Common myeloid progenitor, CD34-positive (primary cell): ENCODE results near the gene CELF5.

Experiments
- CTCF ChIA-PET: fragments of 350-600 bp; sonication (Branson Sonifier 250); formaldehyde crosslinking; loops from one replicate; lab custom pipeline; 2021; ENCODE audit warnings: antibody characterized with exemption; lab: Charles Lee
- POLR2A ChIA-PET: fragments of 350-600 bp; sonication (Branson Sonifier 250); formaldehyde crosslinking; loops from one replicate; lab custom pipeline; 2021; ENCODE audit warnings: antibody characterized with exemption; lab: Charles Lee
- DNase-seq, 3 donors: peaks; one replicate each; pipeline versions ENCODE4 v3.0.0 to v3.0.0-alpha.2; 2013
- H3K27ac ChIP-seq, 2 experiments: 1 replicate in 1 of 2; 2 replicates in 1 of 2; pipeline ENCODE4 v1.7.0; 2013; ENCODE audit warnings: inconsistent platforms in 2 of 2, low read length in 2 of 2, mild to moderate bottlenecking in 2 of 2, low read depth in 1 of 2, moderate library complexity in 1 of 2; ENCODE audit not compliant: severe bottlenecking in 2 of 2, insufficient read depth in 1 of 2, poor library complexity in 1 of 2
- H3K27me3 ChIP-seq, 5 experiments: replicated peaks in 2 of 5; 1 replicate in 3 of 5; 2 replicates in 2 of 5; pipeline versions ENCODE4 v1.6.1 to v1.7.0; 2013; ENCODE audit warnings: low read length in 4 of 5, mild to moderate bottlenecking in 2 of 5, moderate library complexity in 2 of 5, inconsistent platforms in 1 of 5; ENCODE audit not compliant: insufficient read depth in 5 of 5, control insufficient read depth in 4 of 5
- H3K36me3 ChIP-seq, 4 experiments: 1 replicate in 2 of 4; 2 replicates in 2 of 4; pipeline versions ENCODE4 v1.6.1 to v1.7.0; 2013; ENCODE audit warnings: low read length in 3 of 4, control low read depth in 1 of 4, mild to moderate bottlenecking in 1 of 4; ENCODE audit not compliant: control insufficient read depth in 4 of 4, insufficient read depth in 4 of 4
- H3K4me1 ChIP-seq, 4 experiments: 1 replicate in 3 of 4; 2 replicates in 1 of 4; pipeline versions ENCODE4 v1.6.1 to v1.7.1; 2013; ENCODE audit warnings: low read length in 3 of 4, mild to moderate bottlenecking in 3 of 4, control low read depth in 1 of 4, inconsistent platforms in 1 of 4, moderate library complexity in 1 of 4; ENCODE audit not compliant: control insufficient read depth in 4 of 4, insufficient read depth in 4 of 4; ENCODE audit errors: control extremely low read depth in 1 of 4
- H3K4me3 ChIP-seq, 7 experiments: 1 replicate in 4 of 7; 2 replicates in 3 of 7; pipeline versions ENCODE4 v1.5.1 to v1.7.0; 2013; ENCODE audit warnings: mild to moderate bottlenecking in 7 of 7, low read length in 6 of 7, moderate library complexity in 6 of 7, inconsistent platforms in 2 of 7, low read depth in 2 of 7, control low read depth in 1 of 7; ENCODE audit not compliant: insufficient read depth in 4 of 7, control insufficient read depth in 1 of 7; ENCODE audit errors: extremely low read depth in 1 of 7
- H3K9me3 ChIP-seq, 5 experiments: 1 replicate in 4 of 5; 2 replicates in 1 of 5; pipeline versions ENCODE4 v1.6.1 to v1.7.1; 2013; ENCODE audit warnings: low read length in 4 of 5, mild to moderate bottlenecking in 2 of 5, inconsistent platforms in 1 of 5, low read depth in 1 of 5, moderate library complexity in 1 of 5; ENCODE audit not compliant: control insufficient read depth in 4 of 5, insufficient read depth in 2 of 5; ENCODE audit errors: control extremely low read depth in 1 of 5
- WGBS: methylation state at CpG from one replicate; pipeline ENCODE4 v1.1.5; 2013; ENCODE audit not compliant: insufficient coverage; 5-methylcytosine and 5-hydroxymethylcytosine counted together

Gene CELF5

GRCh38 chr19:3291644-3292043 is 67.2 kb downstream of the CELF5 start:
- POLR2A ChIA-PET, result no interaction called here
- no peak for DNase-seq
- H3K4me1 ChIP-seq, result no peaks in the 10 kb centered on the region
- H3K27ac ChIP-seq, result no peak overlapping the region
- H3K9me3 ChIP-seq, result no peaks in the 10 kb centered on the region
- 80% methylated on average over 5 of the region's 5 CpGs for WGBS
- H3K4me3 ChIP-seq, result no peak overlapping the region
- H3K27me3 ChIP-seq, result peaks cover 0 to 28% (median 11%) of the 10 kb centered on the region in 5 experiments
- H3K36me3 ChIP-seq, result no peaks in the 10 kb centered on the region
- CTCF ChIA-PET, result interaction anchor here (0.7 to 1.5 kb wide), 3 partner anchors 10 to 942 kb away, joined by 3 read pairs; no protein-coding TSS in a partner anchor

- Histone ChIP-seq H3K27ac (no peak overlapping the region), H3K27me3 (peaks cover 0 to 22% (median 11%) of the 10 kb centered on the region in 5 experiments), H3K36me3 (no peaks in the 10 kb centered on the region), H3K9me3 (no peaks in the 10 kb centered on the region), H3K4me1 (no peaks in the 10 kb centered on the region), H3K4me3 (no peak overlapping the region)
- ChIA-PET POLR2A (no interaction called here), CTCF (no interaction called here)
- WGBS, result 94% methylated on average over 20 of the region's 23 CpGs
- DNase-seq, result no peak
These were observed 68.6 kb downstream of the CELF5 start for GRCh38 chr19:3292958-3293529.

GRCh38 chr19:3293560-3293959 is 69.1 kb downstream of the CELF5 start:
- H3K36me3 ChIP-seq, result no peaks in the 10 kb centered on the region
- no peak overlapping the region for H3K4me3 ChIP-seq
- ChIA-PET CTCF (no interaction called here), POLR2A (no interaction called here)
- no peaks in the 10 kb centered on the region for H3K9me3 ChIP-seq
- H3K27ac ChIP-seq, result no peak overlapping the region
- H3K27me3 ChIP-seq, result peaks cover 0 to 20% (median 11%) of the 10 kb centered on the region in 5 experiments
- no peak for DNase-seq
- H3K4me1 ChIP-seq, result no peaks in the 10 kb centered on the region
- WGBS, result 93% methylated on average over 6 of the region's 9 CpGs

GRCh38 chr19:3294080-3294850 is 69.8 kb downstream of the CELF5 start:
- H3K9me3 ChIP-seq, result peaks cover 0 to 2% (median 0%) of the 10 kb centered on the region in 5 experiments
- no peak overlapping the region for H3K27ac ChIP-seq
- H3K27me3 ChIP-seq, result peaks cover 0 to 17% (median 11%) of the 10 kb centered on the region in 5 experiments
- ChIA-PET POLR2A (no interaction called here), CTCF (interaction anchor here (0.6 to 1.7 kb wide), 4 partner anchors 11 to 179 kb away, joined by 3 to 5 read pairs (median 4); no protein-coding TSS in a partner anchor)
- DNase-seq, result no peak
- 90% methylated on average over 17 of the region's 20 CpGs for WGBS
- no peaks in the 10 kb centered on the region for H3K4me1 ChIP-seq
- H3K4me3 ChIP-seq, result no peak overlapping the region
- H3K36me3 ChIP-seq, result no peaks in the 10 kb centered on the region

- WGBS, result 49% methylated on average over 3 of the region's 14 CpGs
- H3K36me3 ChIP-seq, result no peaks in the 10 kb centered on the region
- H3K27ac ChIP-seq, result no peak overlapping the region
- H3K9me3 ChIP-seq, result peaks cover 0 to 2% (median 0%) of the 10 kb centered on the region in 5 experiments
- no peak overlapping the region for H3K4me3 ChIP-seq
- peaks cover 0 to 10% (median 4%) of the 10 kb centered on the region in 5 experiments for H3K27me3 ChIP-seq
- ChIA-PET POLR2A (no interaction called here), CTCF (interaction anchor here (1.7 kb wide), 1 partner anchor 177 kb away, joined by 4 read pairs; no protein-coding TSS in a partner anchor)
- no peaks in the 10 kb centered on the region for H3K4me1 ChIP-seq
- DNase-seq, result no peak
These were observed 71.1 kb downstream of the CELF5 start for GRCh38 chr19:3295581-3295980.

- ChIA-PET CTCF (interaction anchor here (1.7 kb wide), 1 partner anchor 177 kb away, joined by 4 read pairs; no protein-coding TSS in a partner anchor), POLR2A (no interaction called here)
- no CpG with 5 or more reads among the region's 9 CpGs for WGBS
- no peaks in the 10 kb centered on the region for H3K4me1 ChIP-seq
- no peak overlapping the region for H3K4me3 ChIP-seq
- no peaks in the 10 kb centered on the region for H3K36me3 ChIP-seq
- no peak for DNase-seq
- H3K9me3 ChIP-seq, result peaks cover 0 to 2% (median 0%) of the 10 kb centered on the region in 5 experiments
- peaks cover 0 to 7% (median 4%) of the 10 kb centered on the region in 5 experiments for H3K27me3 ChIP-seq
- H3K27ac ChIP-seq, result no peak overlapping the region
These were observed 71.6 kb downstream of the CELF5 start for GRCh38 chr19:3296034-3296433.

GRCh38 chr19:3296446-3296845 is 72.0 kb downstream of the CELF5 start:
- H3K4me1 ChIP-seq, result no peaks in the 10 kb centered on the region
- H3K36me3 ChIP-seq, result no peaks in the 10 kb centered on the region
- WGBS, result 90% methylated on average over 15 of the region's 19 CpGs
- H3K27ac ChIP-seq, result no peak overlapping the region
- ChIA-PET CTCF (no interaction called here), POLR2A (no interaction called here)
- H3K9me3 ChIP-seq, result peaks cover 0 to 2% (median 0%) of the 10 kb centered on the region in 5 experiments
- no peak overlapping the region for H3K4me3 ChIP-seq
- peaks cover 0 to 6% (median 4%) of the 10 kb centered on the region in 5 experiments for H3K27me3 ChIP-seq
- DNase-seq, result no peak
